SKM-1 treated with dmso at 0.1 percent for 144 hours (cell line): ENCODE results near the gene PARD3.
"Not testable (repeated sequence)": the region's sequence is repeated elsewhere in the genome, so short reads cannot be mapped to it uniquely, and the experiment has no call there.

Experiments used
- DNase-seq: peaks from one replicate; lab custom pipeline; 2025; ENCODE audit not compliant: unreplicated experiment; lab: John Stamatoyannopoulos, UW

PARD3 gene

GRCh38 chr10:34359435-34359813 is 455.7 kb downstream of the PARD3 start:
- no peak for DNase-seq

GRCh38 chr10:34358729-34359434 is 456.2 kb downstream of the PARD3 start:
- DNase-seq = no peak

DNA sequence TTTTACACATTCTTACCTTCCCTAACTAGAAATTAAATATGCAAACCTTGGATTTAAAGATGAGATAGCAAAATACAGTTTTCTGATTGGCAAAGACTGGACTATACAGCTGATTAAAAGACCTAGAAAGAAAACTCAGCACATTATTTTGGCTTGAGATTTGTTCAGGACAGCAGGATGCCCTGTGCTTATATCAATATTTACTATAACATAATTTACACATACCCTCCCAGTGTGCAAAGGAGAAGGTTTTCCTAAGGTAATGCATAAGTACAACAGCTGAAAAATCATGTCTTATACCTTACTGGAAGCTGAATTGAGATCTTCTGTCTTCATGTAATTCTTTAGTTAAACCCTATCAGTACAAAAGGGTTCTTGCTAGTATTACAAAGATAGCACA is 458.6 kb downstream of the PARD3 start:
- no peak for DNase-seq

DNA sequence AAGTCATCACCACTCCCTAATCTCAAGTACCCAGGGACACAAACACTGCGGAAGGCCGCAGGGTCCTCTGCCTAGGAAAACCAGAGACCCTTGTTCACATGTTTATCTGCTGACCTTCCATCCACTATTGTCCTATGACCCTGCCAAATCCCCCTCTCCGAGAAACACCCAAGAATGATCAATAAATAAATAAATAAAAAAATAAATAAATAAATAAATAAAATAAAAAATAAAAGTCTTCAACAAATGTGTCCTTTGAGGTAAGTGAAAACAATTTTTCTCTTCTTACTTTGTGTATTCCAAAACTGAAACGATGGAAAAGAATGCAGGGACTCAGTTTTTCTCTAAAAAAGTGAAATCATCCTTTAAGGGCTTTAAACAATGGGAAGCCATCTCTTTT is 461.6 kb downstream of the PARD3 start:
- DNase-seq = not testable (repeated sequence)

- not testable (repeated sequence) for DNase-seq
These were observed 462.4 kb downstream of the PARD3 start for GRCh38 chr10:34352599-34353204.

GRCh38 chr10:34351161-34351560 is 463.9 kb downstream of the PARD3 start:
- DNase-seq = no peak

DNA sequence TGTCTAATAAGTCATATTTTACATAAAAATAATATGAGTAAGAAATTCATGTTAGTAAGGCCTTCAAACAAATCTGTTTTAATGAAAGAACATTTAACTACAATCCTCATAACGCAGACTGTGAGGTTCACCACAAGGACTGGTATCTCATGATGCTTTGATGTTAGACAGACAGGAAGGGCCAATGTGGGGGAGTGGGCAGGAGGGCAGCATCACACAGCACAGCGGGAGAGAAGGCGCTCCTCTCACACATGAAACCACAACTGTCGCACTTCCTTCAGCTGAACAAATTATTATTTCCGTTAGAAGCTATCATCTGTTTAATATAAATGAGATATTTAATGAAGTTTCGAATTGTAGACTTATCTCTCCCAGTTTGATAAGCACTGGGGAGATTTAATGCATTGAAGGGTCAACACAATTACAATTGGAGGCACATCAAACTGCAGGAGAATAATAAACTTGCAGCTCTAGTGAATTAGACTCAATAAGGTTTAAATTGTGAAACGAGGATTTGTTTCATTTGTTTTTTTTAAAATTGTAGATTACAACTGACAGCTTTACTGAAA is 466.1 kb downstream of the PARD3 start:
- no peak for DNase-seq

DNA sequence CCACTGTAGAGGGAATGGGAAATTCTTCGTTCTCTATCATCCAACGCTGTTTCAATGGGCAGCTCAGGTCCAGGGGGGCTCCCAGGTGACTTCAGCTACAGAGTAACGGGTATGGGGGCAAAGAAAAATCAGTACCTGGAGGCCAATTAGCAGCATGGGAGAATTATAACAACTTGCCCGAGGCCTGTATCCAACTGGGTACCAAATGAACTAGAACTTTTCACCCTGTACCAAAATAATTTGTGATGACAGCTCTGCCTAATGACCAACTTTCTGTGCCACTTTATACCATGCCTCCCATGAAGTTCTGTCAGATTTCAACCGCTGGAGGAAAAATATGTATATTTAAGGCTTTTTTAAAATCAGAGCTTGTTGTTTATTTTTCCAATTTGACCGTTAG is 467.1 kb downstream of the PARD3 start:
- no peak for DNase-seq

- DNase-seq = no peak
These were observed 468.0 kb downstream of the PARD3 start for GRCh38 chr10:34347131-34347530.

DNA sequence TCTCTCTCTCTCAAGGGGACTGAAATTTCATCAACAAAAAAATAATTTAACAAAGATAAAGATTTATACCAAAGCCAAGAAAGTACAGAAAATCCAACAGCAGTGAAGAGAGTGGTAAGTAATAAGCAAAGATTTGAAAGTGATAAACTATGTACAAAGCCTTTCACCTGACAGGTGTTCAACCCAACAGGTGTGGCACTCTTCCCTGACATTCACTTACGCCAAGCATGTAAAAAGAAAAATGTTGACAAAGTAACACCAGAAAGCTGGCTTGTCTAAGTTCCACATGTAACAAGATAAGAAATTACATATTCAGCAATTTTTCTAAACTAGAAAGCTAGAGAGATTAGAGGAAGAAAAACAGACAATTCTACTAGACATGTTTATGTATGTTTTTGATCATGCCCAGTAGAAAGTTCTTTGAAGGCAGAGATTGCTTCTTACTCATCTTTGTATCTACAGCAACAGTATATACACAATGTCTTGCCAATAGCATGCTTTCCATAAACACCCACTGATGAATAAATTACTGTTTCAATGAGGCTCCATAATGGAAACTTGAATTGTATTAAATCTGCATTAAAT is 468.5 kb downstream of the PARD3 start:
- no peak for DNase-seq

DNA sequence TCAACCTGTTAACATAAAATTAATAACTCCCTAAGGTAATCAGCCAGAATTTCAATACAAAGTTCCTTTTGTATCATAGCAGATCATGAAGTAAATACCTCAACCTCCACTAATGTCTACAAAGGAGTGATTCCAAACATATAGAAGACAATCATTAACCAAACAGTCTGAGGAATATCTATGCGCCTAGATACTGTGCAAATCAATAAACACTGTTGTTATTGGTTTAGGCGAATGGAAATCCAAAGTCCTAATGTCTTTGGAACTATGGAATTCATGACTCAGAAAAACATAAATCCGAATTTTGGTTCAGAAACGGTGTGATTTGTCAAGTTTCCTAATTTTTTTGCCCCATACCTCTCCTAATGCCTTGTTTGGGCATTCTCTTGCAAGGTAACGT is 469.7 kb downstream of the PARD3 start:
- no peak for DNase-seq

DNA sequence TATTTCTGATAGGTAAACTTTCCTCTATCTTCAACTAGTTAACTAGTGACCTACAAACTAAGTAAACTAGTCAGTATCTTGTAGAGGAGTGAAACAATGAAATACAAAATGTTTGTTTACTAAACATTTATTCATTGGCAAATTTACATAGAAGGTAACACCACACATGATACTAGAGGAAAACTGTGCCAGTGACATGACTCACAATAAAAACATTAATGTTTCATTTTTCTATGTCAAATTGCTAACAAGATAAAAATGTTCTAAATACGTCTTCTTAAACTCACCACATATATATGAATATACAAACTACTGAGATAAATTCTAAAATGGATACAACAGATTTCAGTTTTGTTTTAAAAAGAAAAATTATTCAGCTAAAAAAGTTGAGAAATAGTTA is 471.3 kb downstream of the PARD3 start:
- no peak for DNase-seq

DNA sequence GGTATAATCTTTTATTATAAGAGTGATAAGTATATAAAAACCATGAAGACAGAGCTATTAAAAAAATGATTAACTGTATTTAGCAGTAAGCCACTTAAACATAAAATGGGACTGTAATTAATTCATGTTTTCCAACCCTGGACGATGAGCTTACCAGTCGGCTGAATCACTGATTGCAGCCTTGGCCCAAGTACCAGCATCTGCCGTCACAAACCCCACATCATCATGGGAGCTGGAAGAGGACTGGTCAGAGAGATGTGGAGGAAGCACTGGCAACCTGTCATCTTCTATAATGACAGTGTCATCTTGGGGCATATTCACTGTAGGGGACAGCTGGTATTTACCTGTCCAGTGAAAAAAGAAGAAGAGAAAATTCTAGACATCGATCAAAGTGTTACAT is 473.6 kb downstream of the PARD3 start:
- DNase-seq = no peak

DNA sequence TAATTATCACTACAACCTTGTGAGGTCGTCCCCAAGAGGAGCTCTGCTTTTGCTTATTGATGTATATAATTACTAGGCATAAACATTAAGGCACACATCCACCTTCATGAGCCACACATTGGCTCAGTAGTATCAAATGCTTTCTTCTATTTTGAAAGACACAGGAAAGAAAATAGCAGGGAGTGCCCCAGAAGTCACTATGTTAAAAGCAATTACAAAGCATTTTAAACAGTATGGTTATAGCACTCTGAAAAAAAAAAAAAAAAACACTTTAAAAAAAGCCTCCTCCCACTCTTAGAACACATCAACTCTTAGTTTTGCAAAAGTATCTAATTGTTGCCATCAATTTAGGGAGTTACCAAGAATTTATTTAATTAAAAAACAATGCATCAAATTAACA is 474.2 kb downstream of the PARD3 start:
- no peak for DNase-seq

GRCh38 chr10:34339816-34340553 is 475.1 kb downstream of the PARD3 start:
- no peak for DNase-seq

- no peak for DNase-seq
These were observed 477.2 kb downstream of the PARD3 start for GRCh38 chr10:34337917-34338316.

DNA sequence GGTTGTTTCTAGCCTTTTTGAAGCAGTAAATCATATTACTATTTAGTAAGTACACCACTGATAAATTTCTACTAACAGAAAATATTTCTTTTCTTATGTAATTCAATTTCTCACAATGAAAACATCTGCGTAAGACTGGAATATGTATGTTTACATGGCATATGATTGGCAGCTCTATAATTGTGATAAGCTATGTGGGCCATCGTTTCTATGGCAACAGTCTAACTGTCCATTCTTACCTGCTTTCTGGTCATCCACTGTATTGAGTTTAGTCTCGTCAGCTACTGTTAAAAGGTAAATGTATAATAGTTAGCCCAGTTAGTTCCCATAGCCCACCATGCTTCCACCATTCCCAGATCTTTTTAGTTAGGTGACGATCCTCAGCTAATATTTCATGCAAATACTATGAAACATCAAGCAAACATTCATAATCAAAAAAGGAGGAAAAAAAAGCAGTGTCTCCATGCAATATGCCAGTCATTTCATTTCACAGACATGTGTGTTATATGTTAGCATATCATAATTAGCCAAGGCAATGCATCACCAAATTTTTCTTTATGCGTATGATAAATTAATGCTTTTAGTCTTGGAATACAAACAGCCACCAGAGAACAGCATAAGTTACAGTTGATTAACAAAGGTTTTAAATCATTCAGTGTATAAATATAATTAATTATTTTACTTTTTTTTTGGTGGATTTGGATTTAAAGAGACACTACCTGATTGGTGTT is 479.0 kb downstream of the PARD3 start:
- DNase-seq = no peak

DNA sequence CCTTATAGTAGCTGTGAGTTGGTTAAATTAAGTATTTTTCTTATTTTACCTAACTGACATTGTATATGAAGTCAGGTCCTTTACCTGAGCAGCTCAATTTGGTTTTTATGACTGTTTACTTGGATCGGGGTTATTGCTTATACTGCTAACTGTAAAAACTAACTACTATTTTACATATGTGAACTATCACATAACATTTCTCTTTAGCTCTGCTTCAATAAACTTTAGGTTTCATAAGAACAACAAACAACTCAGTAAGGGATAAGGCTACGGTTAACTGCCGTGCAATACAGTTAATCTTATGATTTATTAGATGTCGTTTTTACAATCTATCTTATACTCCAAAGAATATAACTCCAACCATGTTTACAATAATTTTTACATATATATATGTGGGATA is 480.2 kb downstream of the PARD3 start:
- no peak for DNase-seq

- no peak for DNase-seq
These were observed 481.6 kb downstream of the PARD3 start for GRCh38 chr10:34333513-34333912.

DNA sequence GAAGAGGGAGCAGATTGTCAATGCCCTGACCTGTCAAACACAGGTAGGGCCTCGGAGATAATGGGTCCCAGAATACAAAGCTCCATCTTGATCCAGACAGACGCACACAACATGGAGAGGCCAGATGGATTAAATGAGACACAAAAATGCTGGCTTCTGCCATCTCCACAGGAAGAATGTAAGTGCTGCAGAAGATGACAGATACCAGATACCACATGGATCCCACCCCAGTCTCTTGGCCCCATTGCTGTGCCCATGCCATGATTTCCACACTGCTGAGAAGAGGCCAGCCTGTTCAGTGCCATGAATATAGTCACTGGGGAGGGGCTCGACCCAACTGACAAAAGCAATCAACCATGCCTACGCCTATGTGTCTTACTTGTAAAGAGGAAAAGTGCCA is 487.9 kb downstream of the PARD3 start:
- no peak for DNase-seq

DNA sequence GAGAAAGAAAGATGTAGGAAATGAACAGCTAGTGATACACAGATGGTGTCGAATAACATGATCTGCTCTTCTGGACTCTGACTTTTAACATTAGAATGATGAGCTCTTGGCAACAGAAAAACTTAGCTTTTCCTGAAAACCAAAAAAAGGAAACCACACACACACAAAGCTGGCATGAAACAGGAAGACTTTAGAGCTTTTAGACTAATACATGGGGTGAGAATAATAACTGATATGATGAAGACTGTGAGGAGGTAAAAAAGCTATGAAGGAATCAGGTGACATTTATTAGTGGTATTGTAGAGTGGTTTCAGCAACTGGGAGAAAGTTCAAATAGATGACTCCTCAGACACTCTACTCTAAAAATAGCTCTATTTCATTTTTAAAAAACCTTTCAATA is 491.9 kb downstream of the PARD3 start:
- DNase-seq = no peak
